GM21825 (cell line): ENCODE results near the gene RGS7.
"Not testable (repeated sequence)": the region's sequence is repeated elsewhere in the genome, so short reads cannot be mapped to it uniquely, and the experiment has no call there.

Experiments
- ATAC-seq: cut with Tn5 transposase; IDR thresholded peaks from one replicate; pipeline ENCODE4 v1.9.1; 2021; ENCODE audit warnings: mild to moderate bottlenecking, moderate library complexity; ENCODE audit not compliant: unreplicated experiment

Gene RGS7

DNA sequence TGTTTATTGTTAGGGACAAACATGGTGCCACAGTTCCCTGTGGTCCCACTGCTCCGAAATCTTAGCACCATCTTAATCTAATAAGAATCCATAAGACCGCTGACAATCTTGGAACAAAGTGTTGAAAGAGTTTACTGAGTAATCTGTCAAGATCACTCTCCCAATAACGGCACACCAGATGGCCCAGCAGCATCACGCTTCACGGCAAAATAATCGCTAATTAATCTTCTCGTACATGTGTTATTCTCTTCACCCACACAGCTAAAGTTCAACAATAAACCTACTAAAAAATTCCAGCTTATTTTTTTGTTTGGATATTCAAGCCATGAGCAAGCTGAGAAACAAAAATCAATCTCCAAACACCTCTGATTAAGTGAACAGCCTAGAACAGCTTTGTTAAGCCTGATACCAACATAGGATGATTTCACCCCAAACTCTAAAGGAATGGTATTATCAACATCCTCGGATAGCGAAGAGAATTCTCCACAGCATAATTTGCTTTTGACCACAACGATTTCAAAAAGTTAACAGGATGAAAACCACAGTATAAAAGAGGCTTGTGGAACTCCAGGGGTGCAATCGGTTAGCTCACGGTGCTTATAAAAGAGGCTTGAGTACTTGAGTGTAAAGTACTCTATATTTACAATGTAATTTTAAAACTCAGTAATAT, 415.2 kb downstream of the RGS7 start:
- ATAC-seq = no peak

DNA sequence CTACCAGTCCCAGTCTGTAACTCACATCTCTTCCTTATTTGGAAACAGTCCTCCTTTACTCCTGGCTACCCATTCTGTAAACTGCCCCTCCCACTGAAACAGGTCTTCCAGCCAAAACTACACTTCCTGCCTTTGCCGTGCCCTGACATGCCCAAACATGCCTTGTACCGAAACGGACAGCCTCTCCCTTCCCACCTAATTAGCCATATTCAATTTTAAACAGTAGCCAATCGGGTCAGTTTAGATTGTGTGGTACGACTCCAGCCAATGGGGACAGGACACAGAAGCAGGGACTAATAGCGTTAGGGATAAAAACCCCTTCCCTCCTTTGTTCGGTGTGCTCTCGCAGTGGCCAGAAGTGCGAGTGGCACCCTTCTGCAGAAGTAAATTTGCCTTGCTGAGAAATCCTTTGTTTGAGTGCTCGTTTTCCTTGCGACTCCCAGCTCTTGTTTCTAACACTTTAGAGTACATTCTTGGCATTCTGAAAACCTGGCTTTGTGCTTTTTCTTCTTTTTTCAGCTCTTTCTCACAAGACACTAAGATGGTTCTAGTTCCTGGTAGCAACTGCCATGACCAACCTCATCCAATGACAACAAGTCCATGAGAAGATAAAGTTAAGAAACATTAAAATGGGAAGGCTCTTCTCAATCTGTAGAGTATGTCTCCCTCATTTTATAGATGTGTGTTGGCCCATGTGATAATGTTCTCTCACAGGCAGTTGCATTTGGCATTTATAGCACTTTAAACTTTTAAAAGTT, 419.9 kb downstream of the RGS7 start:
- no peak for ATAC-seq

DNA sequence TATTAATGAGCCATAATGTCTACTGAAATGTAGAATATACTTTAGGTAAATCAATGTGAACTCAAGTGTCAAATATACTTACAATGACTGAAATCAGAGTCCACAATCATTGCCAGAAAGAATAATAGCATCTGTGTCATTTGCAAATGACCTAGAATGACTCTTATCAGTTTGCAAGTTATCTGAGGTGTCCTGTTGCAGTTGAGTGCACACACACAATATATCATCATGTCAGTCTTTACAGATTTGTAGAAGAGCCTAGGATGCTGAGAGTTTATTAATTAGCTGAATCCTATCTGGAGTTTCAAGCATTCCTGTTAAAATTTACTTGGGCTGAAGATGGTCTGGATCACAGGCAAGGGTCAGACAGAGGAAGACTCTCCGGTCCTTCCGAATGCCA, 421.1 kb downstream of the RGS7 start:
- no peak for ATAC-seq

DNA sequence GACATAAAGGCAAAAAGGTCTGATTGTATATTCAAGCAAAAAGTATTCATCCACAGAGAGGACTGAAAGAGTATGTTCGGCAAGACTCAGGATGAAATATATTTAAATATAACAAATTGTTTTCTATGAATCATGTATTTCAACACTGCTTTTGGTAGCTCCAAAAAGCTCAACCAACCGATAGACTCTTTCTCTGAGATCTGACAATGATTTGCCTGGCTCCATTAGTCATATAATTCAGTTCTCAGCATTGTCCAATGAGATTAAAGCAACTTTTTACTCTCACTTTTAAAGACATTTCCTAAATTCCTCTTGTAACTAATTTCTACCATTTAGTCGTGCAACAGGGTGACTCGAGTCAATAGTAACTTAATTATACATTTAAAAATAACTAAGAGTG, 426.0 kb downstream of the RGS7 start:
- ATAC-seq = no peak

DNA sequence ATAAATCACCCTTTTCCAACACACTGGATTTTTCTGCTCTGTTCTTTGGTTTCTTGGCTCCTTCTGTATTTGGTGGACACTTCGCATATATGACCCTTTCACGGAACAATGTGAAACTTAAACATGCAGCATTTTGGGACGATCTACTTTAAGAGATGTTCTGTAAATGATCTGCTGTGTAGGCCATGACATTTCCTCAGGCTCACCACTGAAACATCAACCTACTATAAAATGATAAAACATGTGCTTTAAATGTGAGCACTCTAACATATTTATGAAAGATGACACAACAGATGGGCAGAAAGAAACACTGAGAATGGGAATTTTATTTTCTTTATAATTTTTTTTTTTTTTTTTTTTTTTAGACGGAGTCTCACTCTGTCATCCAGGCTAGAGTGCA, 428.7 kb downstream of the RGS7 start:
- ATAC-seq = no peak

DNA sequence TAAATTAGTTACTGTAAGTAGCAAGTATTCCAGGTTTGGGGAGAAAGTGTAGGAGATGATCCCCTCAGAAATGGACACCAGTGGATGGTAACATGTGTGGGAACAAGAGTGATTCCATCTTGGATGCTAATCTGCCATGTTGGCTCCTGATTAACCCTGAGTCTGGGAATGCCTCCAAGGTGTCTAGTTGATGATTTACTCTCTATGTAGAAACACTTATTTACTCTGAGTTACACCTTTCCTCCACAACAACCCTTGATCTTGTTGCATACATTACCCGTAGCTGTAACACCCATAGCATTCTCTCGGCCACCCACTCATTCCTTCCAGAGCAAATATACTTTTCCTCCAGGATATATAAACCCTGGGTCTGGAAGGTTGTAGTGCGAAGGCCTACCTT, 429.2 kb downstream of the RGS7 start:
- ATAC-seq = no peak

DNA sequence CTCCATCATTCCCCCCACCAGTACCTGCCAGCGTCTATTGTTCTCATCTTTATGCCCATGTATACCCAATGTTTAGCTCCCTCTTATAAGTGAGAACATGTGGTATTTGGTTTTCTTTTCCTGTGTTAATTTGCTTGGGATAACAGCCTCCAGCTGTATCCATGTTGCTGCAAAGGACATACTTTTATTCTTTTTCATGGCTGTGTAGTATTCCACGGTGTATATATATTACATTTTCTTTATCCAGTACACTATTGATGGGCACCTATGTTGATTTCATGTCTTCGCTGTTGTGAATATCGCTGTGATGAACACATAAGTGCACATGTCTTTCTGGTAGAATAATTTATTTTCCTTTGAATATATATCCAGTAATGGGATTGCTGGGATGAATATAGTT, 431.7 kb downstream of the RGS7 start:
- no peak for ATAC-seq

DNA sequence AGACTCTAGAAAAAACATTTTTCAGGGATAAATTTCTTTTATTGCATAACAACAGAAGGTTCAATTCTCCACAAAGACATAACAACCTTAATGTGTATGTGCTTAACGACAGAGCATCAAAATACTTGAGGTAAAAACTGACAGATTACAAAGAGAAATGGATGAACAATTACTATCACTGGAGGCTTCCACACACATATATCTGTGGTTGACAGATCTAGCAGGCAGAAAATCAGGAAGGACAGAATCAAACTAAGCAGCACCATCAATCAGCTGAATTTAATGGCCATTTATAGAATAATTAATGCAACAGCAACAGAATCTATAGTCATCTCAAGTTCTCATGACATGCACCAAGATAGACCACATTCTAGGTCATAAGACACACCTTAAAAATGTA, 439.0 kb downstream of the RGS7 start:
- ATAC-seq = no peak

DNA sequence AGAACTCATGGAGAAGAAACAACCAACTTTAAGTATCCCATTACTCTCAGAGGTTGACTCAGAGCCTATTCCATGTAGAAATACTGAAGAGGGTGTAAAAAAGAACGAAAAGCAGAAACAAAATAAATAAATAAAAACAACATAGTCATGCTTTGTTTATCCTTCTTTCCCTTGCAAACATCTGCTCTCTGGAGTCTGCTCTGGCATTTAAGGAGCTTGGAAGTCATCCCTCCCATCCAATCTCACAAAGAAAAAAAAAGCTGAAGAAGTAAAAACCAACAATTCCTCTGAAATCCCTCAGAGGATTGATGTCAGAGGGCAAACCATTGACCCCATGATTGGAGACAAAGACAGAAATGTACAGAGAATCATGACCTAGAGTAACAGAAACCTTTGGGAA, 442.5 kb downstream of the RGS7 start:
- ATAC-seq = no peak

DNA sequence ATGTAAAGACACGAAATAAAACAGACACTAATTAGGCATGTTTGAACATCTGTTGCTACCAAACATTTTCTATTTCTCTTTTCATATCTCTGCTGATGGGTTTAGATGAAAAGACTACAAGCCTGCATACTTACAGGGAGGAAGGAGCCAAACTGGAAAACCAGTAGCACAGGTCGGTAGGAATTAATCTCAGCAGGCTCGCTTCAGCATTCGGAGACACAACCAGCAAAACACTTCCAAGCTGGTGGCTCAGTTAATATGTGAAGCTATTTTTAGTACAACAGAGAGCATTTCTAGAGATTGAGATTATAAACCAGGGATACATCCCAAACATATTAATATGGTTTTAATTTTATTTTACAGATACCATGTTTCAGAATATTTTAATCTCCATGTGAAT, 444.2 kb downstream of the RGS7 start:
- ATAC-seq = no peak

DNA sequence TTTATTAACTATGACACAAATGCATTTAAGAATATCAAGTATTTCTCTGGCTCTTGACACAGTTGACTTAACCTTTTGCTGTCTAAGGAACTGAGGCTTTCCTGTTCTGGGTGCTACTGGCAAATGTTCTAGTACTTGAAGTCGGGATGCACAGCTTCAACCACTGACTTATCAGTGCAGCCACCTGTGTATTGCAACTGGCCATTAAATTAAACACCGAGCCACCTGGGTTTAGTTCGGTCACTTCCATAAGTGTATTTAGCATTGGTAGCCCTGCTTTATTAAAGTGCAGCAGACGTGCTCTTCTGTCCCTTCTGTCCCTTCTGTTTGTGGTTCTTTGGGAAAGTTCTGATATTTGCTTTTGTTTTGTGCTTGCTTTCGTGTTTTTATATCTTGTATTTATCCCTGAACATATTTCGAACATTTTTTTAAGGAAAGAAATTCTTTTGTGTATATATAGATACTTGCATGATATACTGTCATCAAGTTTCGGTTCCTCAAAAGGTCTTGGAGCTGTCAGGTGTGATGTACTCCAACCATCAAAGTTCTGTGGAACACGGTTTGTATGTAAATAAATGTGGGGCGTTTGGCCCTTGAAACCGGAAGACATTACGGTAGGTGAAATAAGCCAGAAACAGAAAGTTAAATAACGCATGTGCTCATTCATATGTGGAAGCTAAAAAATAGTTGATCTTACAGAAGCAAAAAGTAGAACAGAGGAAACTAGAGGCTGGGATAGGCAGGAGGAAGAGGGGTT, 447.1 kb downstream of the RGS7 start:
- peak; percentile 70 for ATAC-seq

DNA sequence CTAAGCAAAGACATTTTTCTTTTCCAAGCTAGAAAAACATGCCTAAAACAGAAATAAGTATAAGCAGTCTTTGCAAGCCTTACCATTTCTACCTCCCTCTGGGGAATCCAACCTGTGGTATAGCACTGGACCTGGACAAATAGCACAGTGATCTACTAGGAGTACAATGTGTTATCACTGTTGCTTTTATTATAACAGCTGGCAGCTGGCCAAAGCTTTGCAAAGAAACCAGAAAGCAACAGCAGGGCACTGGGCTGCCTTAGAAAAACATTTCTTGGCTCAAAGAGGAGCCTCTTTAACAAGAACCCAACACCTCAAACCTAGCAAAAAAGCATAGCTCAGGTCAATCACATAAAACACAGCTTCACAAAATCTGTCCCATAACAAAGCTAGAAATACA, 450.5 kb downstream of the RGS7 start:
- ATAC-seq = no peak

DNA sequence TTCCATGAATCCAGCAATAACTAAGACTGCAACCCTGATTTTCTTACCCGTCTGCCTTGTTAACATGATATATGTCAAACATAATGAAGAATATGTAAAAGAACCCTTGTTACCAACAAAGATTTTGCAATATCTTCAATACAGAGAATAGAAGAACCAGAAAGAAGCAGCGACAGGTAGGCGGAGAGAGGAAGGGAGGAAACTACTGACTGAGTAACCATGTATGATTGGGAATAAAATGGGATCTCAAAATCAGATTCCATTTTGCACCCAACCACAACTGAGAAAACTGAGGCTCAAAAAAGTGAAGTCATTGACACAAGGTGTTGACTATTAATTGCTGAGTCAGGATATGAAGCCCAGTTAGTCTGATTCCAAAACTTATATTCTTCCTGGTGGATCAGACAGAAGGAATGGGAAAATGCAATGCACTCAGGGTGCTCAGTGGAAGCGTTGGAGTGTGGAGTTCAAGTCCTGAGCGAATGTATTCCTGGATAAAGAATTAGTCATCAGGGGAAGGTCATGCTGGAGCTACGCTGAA, 451.7 kb downstream of the RGS7 start:
- ATAC-seq = no peak

DNA sequence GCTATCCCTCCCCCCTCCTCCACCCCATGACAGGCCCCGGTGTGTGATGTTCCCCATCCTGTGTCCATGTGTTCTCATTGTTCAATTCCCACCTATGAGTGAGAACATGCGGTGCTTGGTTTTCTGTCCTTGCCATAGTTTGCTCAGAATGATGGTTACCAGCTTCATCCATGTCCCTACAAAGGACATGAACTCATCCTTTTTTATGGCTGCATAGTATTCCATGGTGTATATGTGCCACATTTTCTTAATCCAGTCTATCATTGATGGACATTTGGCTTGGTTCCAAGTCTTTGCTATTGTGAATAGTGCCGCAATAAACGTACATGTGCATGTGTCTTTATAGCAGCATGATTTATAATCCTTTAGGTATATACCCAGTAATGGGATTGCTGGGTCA, 461.6 kb downstream of the RGS7 start:
- ATAC-seq = not testable (repeated sequence)

DNA sequence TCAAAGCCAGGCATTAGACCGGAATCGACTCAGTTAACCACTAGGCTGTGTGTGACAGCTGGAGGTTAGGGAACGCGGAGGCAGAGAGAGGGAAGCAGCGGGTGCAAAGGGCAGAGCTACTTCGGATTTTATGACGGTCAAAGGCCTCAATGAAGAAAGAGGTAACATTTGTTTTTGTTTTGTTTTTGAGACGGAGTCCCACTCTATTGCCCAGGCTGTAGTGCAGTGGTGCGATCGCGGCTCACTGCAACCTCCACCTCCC, 468.3 kb downstream of the RGS7 start:
- no peak for ATAC-seq

DNA sequence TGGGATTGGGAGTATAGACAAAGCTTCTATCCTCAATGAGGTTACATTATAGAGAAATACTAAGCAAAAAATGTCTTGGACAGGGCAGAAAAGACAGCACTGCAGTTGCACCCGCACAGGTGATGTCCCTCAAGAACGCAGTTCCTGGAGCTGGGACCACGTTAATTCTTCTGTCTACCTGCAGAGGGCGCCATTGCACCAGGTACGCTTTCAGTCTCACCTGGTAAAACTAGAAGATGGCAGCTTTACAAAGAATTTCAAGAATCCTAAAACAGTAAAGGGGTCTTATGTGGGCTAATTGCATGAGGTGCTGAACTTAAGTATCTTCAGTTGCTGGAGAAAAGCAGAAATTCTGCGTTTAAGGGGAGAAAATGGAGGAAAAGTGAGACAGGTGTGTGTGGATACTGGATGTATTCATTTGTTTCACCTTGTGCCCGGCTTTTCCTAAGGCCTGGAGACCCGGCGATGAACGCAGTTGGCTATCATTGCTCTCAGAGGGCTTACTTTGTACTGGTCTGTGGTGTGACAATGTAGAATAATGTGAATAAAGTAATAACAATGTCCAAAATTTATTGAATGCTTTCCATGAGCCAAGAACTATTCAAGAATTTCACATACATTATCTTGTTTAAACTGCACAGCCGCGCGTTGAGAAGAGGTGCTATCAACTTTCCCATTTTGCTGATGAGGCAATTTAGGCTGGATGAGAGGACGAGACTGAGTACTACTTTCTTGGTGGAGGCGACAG, 468.8 kb downstream of the RGS7 start:
- ATAC-seq = peak; percentile 83

DNA sequence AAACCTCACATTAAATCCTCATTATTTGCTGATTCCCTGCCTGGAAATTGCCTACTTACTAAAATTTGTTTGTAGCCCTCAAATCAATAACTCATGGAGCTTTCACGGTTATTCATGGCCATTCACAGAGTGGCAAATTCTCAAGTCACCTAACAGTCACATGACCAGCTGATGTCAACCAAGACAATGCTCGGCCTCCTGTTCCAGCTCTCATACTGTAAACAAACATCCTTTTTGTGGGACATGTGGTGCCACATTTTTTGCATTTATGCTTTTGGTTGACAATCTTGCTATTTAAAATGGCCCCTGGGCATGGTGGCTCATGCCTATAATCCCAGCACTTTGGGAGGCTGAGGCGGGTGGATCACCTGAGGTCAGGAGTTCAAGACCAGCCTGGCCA, 473.5 kb downstream of the RGS7 start:
- ATAC-seq = no peak

DNA sequence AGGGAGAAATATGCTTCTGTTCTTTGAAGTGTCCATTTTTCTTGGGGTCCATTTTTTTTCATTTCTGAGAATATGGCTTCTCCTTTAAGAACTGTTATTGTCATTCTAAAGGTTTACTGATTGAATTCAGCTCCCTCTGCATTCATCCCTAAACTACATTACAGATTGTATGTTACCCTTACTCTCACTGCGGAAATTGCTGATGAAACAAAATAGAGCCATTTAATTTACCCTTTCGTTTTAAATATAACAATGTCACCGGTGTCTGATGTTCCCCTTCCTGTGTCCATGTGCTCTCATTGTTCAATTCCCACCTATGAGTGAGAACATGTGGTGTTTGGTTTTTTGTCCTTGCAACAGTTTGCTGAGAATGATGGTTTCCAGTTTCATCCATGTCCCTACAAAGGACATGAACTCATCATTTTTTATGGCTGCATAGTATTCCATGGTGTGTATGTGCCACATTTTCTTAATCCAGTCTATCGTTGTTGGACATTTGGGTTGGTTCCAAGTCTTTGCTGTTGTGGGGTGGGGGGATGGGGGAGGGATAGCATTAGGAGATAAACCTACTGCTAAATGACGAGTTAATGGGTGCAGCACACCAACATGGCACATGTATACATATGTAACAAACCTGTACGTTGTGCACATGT, 474.2 kb downstream of the RGS7 start:
- not testable (repeated sequence) for ATAC-seq

DNA sequence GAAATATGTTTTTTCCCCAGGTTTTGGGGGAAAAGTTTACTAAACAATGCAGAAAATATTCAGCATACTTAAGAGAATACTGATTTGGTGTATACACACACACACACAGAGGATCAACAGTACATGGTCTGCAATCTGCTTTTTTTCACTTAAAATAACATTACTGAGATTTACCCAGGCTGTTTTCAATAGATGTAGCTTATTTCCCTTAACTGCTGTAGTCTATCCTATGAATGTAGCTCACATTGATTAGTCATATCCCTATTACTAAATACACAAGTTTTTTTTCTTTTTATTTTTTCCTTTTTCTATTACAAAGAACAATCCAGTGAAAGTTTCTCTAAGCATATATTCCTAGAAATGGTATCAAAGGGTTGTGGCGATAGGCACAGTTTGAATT, 478.4 kb downstream of the RGS7 start:
- ATAC-seq = no peak

DNA sequence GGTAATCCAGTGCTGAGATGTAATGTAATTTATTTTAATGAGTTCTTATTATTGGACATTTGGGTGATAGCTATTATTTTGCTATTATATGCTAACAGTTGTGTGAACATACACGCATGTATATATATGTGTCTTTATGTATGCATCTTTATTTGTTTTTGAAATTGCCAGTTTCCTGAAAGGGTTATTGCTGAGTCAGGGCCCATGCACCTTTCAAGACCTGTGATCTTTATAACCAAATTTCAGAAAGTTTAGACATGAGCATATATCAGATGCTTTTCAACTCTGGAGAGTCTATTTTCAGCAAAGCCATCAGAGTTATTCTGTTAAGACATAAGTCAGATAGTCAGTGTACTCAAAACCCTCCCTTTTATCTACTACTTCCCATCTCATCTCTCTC, 479.4 kb downstream of the RGS7 start:
- ATAC-seq = no peak

DNA sequence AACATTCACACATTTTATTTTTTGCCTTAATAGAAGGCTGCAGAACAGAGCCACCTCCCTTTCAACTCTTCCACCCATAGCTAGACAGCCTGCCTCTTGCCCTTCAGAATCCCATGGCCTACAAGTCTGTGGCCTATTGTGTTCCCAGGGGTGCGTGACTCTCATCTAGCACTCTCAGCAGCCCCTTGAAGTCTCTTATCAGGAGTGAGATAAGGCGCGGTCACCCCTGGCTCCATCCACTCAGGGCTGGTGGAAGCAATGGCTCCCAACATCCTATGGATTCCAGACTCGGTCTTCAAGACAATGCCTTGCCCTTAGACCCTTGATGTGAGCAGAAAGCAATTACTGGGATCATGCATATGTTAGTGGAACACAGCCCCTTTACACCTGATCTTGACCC, 480.9 kb downstream of the RGS7 start:
- ATAC-seq = no peak
